Endothelial cell (in vitro differentiated cells): ENCODE results near the gene USP17L30. TPM values are rescaled to one million over a fixed set of nuclear protein-coding genes. Genes with fewer than 3 reads are reported as not detected.
"Not testable (repeated sequence)": the region's sequence is repeated elsewhere in the genome, so short reads cannot be mapped to it uniquely, and the experiment has no call there.

Source experiments
- DNase-seq: peaks from one replicate; pipeline ENCODE4 v3.0.0; 2021; ENCODE audit warnings: low spot score
- H3K27ac Mint-ChIP-seq: one replicate; pipeline ENCODE4 v1.8.0; 2021; ENCODE audit warnings: mixed read lengths, inconsistent platforms; ENCODE audit not compliant: unreplicated experiment
- H3K27me3 Mint-ChIP-seq: one replicate; pipeline ENCODE4 v1.8.0; 2021; ENCODE audit warnings: mild to moderate bottlenecking, moderate library complexity, mixed read lengths, inconsistent platforms; ENCODE audit not compliant: unreplicated experiment
- H3K36me3 Mint-ChIP-seq: one replicate; pipeline ENCODE4 v1.8.0; 2021; ENCODE audit warnings: mild to moderate bottlenecking, low read depth, mixed read lengths, inconsistent platforms; ENCODE audit not compliant: unreplicated experiment
- H3K4me1 Mint-ChIP-seq: one replicate; pipeline ENCODE4 v1.8.0; 2021; ENCODE audit warnings: mild to moderate bottlenecking, mixed read lengths, inconsistent platforms; ENCODE audit not compliant: unreplicated experiment
- H3K4me3 Mint-ChIP-seq: one replicate; pipeline ENCODE4 v1.8.0; 2021; ENCODE audit warnings: mild to moderate bottlenecking, mixed read lengths, inconsistent platforms; ENCODE audit not compliant: unreplicated experiment
- H3K9me3 Mint-ChIP-seq: one replicate; pipeline ENCODE4 v1.8.0; 2021; ENCODE audit warnings: mixed read lengths, inconsistent platforms; ENCODE audit not compliant: unreplicated experiment
- long read RNA-seq: library from polyadenylated mRNA; unstranded; transcript quantifications from one replicate; pipeline ENCODE4 v2.0.0, GENCODE V29; 2020; ENCODE audit not compliant: unreplicated experiment
- total RNA-seq: library from RNA; stranded (reverse); fragmentation: NEBNext Ultra II Directional; extraction: Animal tissue kit (Norgen Biotek cat#: 25700); gene quantifications from one replicate; pipeline ENCODE4 v1.2.1, GENCODE V29; 2021; ENCODE audit not compliant: unreplicated experiment

USP17L30 gene, protein sequence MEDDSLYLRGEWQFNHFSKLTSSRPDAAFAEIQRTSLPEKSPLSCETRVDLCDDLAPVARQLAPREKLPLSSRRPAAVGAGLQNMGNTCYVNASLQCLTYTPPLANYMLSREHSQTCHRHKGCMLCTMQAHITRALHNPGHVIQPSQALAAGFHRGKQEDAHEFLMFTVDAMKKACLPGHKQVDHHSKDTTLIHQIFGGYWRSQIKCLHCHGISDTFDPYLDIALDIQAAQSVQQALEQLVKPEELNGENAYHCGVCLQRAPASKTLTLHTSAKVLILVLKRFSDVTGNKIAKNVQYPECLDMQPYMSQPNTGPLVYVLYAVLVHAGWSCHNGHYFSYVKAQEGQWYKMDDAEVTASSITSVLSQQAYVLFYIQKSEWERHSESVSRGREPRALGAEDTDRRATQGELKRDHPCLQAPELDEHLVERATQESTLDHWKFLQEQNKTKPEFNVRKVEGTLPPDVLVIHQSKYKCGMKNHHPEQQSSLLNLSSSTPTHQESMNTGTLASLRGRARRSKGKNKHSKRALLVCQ
- total RNA-seq, result not detected
- long read RNA-seq, result 0 reads

DNA sequence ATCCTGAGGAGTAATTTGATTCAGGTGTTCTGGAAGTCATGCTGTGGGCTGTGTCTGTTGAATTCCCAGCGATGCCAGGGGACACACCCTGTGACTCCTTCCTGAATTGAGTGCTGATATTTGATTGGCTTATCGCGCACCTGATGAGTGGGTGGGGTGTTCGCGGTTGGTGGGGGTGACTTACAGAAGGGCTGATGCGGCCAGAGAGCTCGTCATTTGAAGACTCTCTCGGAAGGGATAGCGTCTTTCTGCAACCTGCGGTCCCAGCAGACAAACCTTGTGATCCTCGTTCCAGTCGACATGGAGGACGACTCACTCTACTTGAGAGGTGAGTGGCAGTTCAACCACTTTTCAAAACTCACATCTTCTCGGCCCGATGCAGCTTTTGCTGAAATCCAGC lies at the start of gene USP17L30:
Gene USP17L30, plus strand, starts transcription at position 301 of the 400 bp plus-strand sequence. Its CDS starts 0 bp downstream, at position 301.
- H3K27ac Mint-ChIP-seq, H3K36me3 Mint-ChIP-seq, H3K4me3 Mint-ChIP-seq, H3K4me1 Mint-ChIP-seq, H3K9me3 Mint-ChIP-seq, DNase-seq, H3K27me3 Mint-ChIP-seq: not testable (repeated sequence)

DNA sequence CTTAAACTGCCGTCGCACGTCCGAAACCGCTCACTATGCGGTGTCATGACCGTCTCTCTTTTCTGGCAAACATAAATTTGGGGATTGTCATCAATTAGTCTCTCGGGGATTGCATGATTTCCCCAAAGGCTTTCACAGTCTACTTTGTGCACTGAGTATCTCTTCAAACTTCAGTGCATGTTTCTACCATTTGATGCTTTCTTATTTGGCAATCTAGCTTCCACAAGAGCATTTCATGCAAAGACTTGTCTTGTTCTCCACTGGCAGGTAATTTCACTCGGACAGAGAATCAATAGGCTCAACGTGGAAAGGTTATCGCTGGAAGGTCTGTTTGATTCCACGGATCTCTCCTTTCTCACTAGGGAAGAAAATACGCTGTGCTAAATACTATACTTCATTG lies 38.7 kb upstream of the USP17L30 start:
- not testable (repeated sequence) for H3K4me3 Mint-ChIP-seq, H3K27me3 Mint-ChIP-seq, DNase-seq, H3K27ac Mint-ChIP-seq, H3K4me1 Mint-ChIP-seq, H3K36me3 Mint-ChIP-seq, H3K9me3 Mint-ChIP-seq

DNA sequence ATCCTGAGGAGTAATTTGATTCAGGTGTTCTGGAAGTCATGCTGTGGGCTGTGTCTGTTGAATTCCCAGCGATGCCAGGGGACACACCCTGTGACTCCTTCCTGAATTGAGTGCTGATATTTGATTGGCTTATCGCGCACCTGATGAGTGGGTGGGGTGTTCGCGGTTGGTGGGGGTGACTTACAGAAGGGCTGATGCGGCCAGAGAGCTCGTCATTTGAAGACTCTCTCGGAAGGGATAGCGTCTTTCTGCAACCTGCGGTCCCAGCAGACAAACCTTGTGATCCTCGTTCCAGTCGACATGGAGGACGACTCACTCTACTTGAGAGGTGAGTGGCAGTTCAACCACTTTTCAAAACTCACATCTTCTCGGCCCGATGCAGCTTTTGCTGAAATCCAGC lies 38.1 kb upstream of the USP17L30 start, which contains the start of gene USP17L24:
Gene USP17L24, plus strand, starts transcription at position 301 of the 400 bp plus-strand sequence. Its CDS starts 0 bp downstream, at position 301.
- not testable (repeated sequence) for H3K36me3 Mint-ChIP-seq, H3K27ac Mint-ChIP-seq, H3K4me1 Mint-ChIP-seq, H3K27me3 Mint-ChIP-seq, DNase-seq, H3K9me3 Mint-ChIP-seq, H3K4me3 Mint-ChIP-seq

DNA sequence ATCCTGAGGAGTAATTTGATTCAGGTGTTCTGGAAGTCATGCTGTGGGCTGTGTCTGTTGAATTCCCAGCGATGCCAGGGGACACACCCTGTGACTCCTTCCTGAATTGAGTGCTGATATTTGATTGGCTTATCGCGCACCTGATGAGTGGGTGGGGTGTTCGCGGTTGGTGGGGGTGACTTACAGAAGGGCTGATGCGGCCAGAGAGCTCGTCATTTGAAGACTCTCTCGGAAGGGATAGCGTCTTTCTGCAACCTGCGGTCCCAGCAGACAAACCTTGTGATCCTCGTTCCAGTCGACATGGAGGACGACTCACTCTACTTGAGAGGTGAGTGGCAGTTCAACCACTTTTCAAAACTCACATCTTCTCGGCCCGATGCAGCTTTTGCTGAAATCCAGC lies 33.3 kb upstream of the USP17L30 start, which contains the start of gene USP17L25:
Gene USP17L25, plus strand, starts transcription at position 301 of the 400 bp plus-strand sequence. Its CDS starts 0 bp downstream, at position 301.
- not testable (repeated sequence) for H3K9me3 Mint-ChIP-seq, H3K27ac Mint-ChIP-seq, DNase-seq, H3K36me3 Mint-ChIP-seq, H3K4me1 Mint-ChIP-seq, H3K4me3 Mint-ChIP-seq, H3K27me3 Mint-ChIP-seq

DNA sequence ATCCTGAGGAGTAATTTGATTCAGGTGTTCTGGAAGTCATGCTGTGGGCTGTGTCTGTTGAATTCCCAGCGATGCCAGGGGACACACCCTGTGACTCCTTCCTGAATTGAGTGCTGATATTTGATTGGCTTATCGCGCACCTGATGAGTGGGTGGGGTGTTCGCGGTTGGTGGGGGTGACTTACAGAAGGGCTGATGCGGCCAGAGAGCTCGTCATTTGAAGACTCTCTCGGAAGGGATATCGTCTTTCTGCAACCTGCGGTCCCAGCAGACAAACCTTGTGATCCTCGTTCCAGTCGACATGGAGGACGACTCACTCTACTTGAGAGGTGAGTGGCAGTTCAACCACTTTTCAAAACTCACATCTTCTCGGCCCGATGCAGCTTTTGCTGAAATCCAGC lies 28.6 kb upstream of the USP17L30 start, which contains the start of gene USP17L26:
Gene USP17L26, plus strand, starts transcription at position 301 of the 400 bp plus-strand sequence. Its CDS starts 0 bp downstream, at position 301.
- not testable (repeated sequence) for H3K36me3 Mint-ChIP-seq, H3K27me3 Mint-ChIP-seq, H3K4me3 Mint-ChIP-seq, DNase-seq, H3K4me1 Mint-ChIP-seq, H3K27ac Mint-ChIP-seq, H3K9me3 Mint-ChIP-seq

DNA sequence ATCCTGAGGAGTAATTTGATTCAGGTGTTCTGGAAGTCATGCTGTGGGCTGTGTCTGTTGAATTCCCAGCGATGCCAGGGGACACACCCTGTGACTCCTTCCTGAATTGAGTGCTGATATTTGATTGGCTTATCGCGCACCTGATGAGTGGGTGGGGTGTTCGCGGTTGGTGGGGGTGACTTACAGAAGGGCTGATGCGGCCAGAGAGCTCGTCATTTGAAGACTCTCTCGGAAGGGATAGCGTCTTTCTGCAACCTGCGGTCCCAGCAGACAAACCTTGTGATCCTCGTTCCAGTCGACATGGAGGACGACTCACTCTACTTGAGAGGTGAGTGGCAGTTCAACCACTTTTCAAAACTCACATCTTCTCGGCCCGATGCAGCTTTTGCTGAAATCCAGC lies 23.8 kb upstream of the USP17L30 start, which contains the start of gene USP17L5:
Gene USP17L5, plus strand, starts transcription at position 301 of the 400 bp plus-strand sequence. Its CDS starts 0 bp downstream, at position 301.
- DNase-seq, H3K36me3 Mint-ChIP-seq, H3K4me3 Mint-ChIP-seq, H3K27me3 Mint-ChIP-seq, H3K4me1 Mint-ChIP-seq, H3K27ac Mint-ChIP-seq, H3K9me3 Mint-ChIP-seq: not testable (repeated sequence)

DNA sequence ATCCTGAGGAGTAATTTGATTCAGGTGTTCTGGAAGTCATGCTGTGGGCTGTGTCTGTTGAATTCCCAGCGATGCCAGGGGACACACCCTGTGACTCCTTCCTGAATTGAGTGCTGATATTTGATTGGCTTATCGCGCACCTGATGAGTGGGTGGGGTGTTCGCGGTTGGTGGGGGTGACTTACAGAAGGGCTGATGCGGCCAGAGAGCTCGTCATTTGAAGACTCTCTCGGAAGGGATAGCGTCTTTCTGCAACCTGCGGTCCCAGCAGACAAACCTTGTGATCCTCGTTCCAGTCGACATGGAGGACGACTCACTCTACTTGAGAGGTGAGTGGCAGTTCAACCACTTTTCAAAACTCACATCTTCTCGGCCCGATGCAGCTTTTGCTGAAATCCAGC lies 19.1 kb upstream of the USP17L30 start, which contains the start of gene USP17L27:
Gene USP17L27, plus strand, starts transcription at position 301 of the 400 bp plus-strand sequence. Its CDS starts 0 bp downstream, at position 301.
- not testable (repeated sequence) for H3K27me3 Mint-ChIP-seq, H3K9me3 Mint-ChIP-seq, H3K27ac Mint-ChIP-seq, H3K4me1 Mint-ChIP-seq, DNase-seq, H3K4me3 Mint-ChIP-seq, H3K36me3 Mint-ChIP-seq

DNA sequence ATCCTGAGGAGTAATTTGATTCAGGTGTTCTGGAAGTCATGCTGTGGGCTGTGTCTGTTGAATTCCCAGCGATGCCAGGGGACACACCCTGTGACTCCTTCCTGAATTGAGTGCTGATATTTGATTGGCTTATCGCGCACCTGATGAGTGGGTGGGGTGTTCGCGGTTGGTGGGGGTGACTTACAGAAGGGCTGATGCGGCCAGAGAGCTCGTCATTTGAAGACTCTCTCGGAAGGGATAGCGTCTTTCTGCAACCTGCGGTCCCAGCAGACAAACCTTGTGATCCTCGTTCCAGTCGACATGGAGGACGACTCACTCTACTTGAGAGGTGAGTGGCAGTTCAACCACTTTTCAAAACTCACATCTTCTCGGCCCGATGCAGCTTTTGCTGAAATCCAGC lies 14.3 kb upstream of the USP17L30 start, which contains the start of gene USP17L28:
Gene USP17L28, plus strand, starts transcription at position 301 of the 400 bp plus-strand sequence. Its CDS starts 0 bp downstream, at position 301.
- not testable (repeated sequence) for H3K36me3 Mint-ChIP-seq

DNA sequence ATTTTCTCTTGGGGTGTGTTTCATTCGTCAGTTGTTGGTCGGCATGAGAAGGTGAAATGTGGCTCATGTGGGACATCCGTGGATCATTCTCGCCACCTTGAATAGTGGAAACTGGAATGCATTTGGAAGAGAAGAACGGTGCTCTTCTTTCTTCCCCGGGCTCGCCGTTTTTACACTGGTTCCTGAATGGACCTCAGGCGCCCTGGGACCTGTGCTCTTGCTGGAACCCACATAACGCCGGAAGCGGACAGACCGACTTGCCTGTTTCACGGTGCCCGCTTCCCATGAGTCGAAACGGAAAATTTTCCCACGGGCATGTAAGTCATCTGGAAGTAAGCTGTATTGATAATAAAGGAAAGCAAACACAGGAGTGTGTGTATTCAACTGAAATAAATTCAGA lies 12.1 kb upstream of the USP17L30 start:
- H3K9me3 Mint-ChIP-seq, H3K4me1 Mint-ChIP-seq, H3K36me3 Mint-ChIP-seq, H3K4me3 Mint-ChIP-seq, H3K27me3 Mint-ChIP-seq, DNase-seq, H3K27ac Mint-ChIP-seq: not testable (repeated sequence)

More for the DNA sequence above, 14.3 kb upstream of the USP17L30 start, which contains the start of gene USP17L28:
- H3K9me3 Mint-ChIP-seq, H3K27ac Mint-ChIP-seq, H3K4me3 Mint-ChIP-seq, DNase-seq, H3K27me3 Mint-ChIP-seq, H3K4me1 Mint-ChIP-seq: not testable (repeated sequence)

DNA sequence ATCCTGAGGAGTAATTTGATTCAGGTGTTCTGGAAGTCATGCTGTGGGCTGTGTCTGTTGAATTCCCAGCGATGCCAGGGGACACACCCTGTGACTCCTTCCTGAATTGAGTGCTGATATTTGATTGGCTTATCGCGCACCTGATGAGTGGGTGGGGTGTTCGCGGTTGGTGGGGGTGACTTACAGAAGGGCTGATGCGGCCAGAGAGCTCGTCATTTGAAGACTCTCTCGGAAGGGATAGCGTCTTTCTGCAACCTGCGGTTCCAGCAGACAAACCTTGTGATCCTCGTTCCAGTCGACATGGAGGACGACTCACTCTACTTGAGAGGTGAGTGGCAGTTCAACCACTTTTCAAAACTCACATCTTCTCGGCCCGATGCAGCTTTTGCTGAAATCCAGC lies 9.6 kb upstream of the USP17L30 start, which contains the start of gene USP17L29:
Gene USP17L29, plus strand, starts transcription at position 301 of the 400 bp plus-strand sequence. Its CDS starts 0 bp downstream, at position 301.
- not testable (repeated sequence) for H3K36me3 Mint-ChIP-seq, H3K4me1 Mint-ChIP-seq, H3K9me3 Mint-ChIP-seq, H3K27me3 Mint-ChIP-seq, DNase-seq, H3K4me3 Mint-ChIP-seq, H3K27ac Mint-ChIP-seq

DNA sequence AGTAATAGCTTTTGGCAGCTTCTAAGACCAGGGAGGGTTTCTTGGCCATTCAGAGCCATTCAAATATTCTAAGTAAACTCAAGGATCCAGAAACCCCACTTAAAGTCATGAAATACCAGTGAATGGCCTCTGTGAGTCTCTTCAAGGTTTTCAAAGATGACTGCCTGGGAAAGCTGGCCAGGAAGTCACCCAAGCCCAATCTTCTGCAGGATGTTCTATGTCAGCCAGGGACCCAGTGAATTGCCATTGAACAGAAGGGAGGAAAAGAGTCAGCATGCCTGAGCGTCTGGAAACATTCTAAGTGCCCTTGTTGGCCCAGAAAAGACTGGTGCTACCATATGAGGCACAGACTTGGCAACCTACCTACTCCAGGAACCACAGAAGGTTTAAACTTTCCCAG lies 17.0 kb downstream of the USP17L30 start:
- not testable (repeated sequence) for H3K4me1 Mint-ChIP-seq, H3K9me3 Mint-ChIP-seq, H3K4me3 Mint-ChIP-seq, DNase-seq, H3K27ac Mint-ChIP-seq, H3K27me3 Mint-ChIP-seq, H3K36me3 Mint-ChIP-seq
